ENCODE results near the gene IL33.
"Not testable (repeated sequence)": the region's sequence is repeated elsewhere in the genome, so short reads cannot be mapped to it uniquely, and the experiment has no call there.

IL33 gene

GRCh38 chr9:6215562-6215961, at the start of gene IL33:
Gene IL33, plus strand, starts transcription at chr9:6215807. Its CDS starts 25,888 bp downstream, at chr9:6241695.
- no peak for DNase-seq

GRCh38 chr9:6171667-6172066, 43.9 kb upstream of the IL33 start:
- DNase-seq: no peak

- no peak for DNase-seq
Measured at GRCh38 chr9:6173914-6174313, 41.7 kb upstream of the IL33 start.

GRCh38 chr9:6182549-6183226, 32.9 kb upstream of the IL33 start:
- DNase-seq: not testable (repeated sequence)

- DNase-seq: no peak
Measured at GRCh38 chr9:6183227-6183551, 32.4 kb upstream of the IL33 start.

- DNase-seq: no peak
Measured at GRCh38 chr9:6183627-6184026, 32.0 kb upstream of the IL33 start.

- no peak for DNase-seq
Measured at GRCh38 chr9:6184749-6185645, 30.6 kb upstream of the IL33 start.

- no peak for DNase-seq
Measured at GRCh38 chr9:6186691-6187090, 28.9 kb upstream of the IL33 start.

- DNase-seq: no peak
Measured at GRCh38 chr9:6187272-6187671, 28.3 kb upstream of the IL33 start.

- DNase-seq: no peak
Measured at GRCh38 chr9:6188466-6188865, 27.1 kb upstream of the IL33 start.

GRCh38 chr9:6188906-6189305, 26.7 kb upstream of the IL33 start:
- no peak for DNase-seq

GRCh38 chr9:6194934-6195333, 20.7 kb upstream of the IL33 start:
- DNase-seq: no peak

GRCh38 chr9:6195714-6196360, 19.8 kb upstream of the IL33 start:
- no peak for DNase-seq

GRCh38 chr9:6197330-6197729, 18.3 kb upstream of the IL33 start:
- DNase-seq: no peak

GRCh38 chr9:6198251-6198650, 17.4 kb upstream of the IL33 start:
- DNase-seq: no peak

- no peak for DNase-seq
Measured at GRCh38 chr9:6199596-6199995, 16.0 kb upstream of the IL33 start.

GRCh38 chr9:6200761-6201160, 14.8 kb upstream of the IL33 start:
- DNase-seq: no peak

GRCh38 chr9:6209966-6210365, 5.6 kb upstream of the IL33 start:
- no peak for DNase-seq

GRCh38 chr9:6212722-6213375, 2.8 kb upstream of the IL33 start:
- DNase-seq: no peak

- DNase-seq: no peak
Measured at GRCh38 chr9:6214434-6214833, 1.2 kb upstream of the IL33 start.

GRCh38 chr9:6214903-6215302, 704 bp upstream of the IL33 start:
- no peak for DNase-seq

- DNase-seq: no peak
Measured at GRCh38 chr9:6216002-6216401, 395 bp downstream of the IL33 start.

GRCh38 chr9:6216951-6217350, 1.3 kb downstream of the IL33 start:
- no peak for DNase-seq
